ENCODE results near the gene STK39. TPM values are rescaled to one million over a fixed set of nuclear protein-coding genes. Genes with fewer than 3 reads are reported as not detected.
A peak's percentile ranks its signal among the peaks of the same experiment; 100 is the strongest.

STK39 gene
- polyA plus RNA-seq: 10 to 100 TPM; 19.0 to 68.7 (median 41.3) TPM
- long read RNA-seq, donor 1: 0 reads
- long read RNA-seq, donor 2, partial matches to known transcripts: 0 of 4 reads
- long read RNA-seq, donor 2, other reads (novel, unspliced or antisense): 0 of 4 reads
- long read RNA-seq, donor 3, partial matches to known transcripts: 0 of 1 reads
- long read RNA-seq, donor 3, other reads (novel, unspliced or antisense): 0 of 1 reads
- long read RNA-seq, donor 4: 0 reads
- long read RNA-seq, donor 5: 0 reads
- long read RNA-seq, donor 6, partial matches to known transcripts: 0 of 1 reads
- long read RNA-seq, donor 6, other reads (novel, unspliced or antisense): 0 of 1 reads
- long read RNA-seq, donor 7: 0 reads
- long read RNA-seq, donor 8: 0 reads
- long read RNA-seq, donor 9, partial matches to known transcripts: 0 of 1 reads
- long read RNA-seq, donor 9, other reads (novel, unspliced or antisense): 0 of 1 reads
- long read RNA-seq, donor 10, partial matches to known transcripts: 0 of 4 reads
- long read RNA-seq, donor 10, other reads (novel, unspliced or antisense): 0 of 4 reads

DNA sequence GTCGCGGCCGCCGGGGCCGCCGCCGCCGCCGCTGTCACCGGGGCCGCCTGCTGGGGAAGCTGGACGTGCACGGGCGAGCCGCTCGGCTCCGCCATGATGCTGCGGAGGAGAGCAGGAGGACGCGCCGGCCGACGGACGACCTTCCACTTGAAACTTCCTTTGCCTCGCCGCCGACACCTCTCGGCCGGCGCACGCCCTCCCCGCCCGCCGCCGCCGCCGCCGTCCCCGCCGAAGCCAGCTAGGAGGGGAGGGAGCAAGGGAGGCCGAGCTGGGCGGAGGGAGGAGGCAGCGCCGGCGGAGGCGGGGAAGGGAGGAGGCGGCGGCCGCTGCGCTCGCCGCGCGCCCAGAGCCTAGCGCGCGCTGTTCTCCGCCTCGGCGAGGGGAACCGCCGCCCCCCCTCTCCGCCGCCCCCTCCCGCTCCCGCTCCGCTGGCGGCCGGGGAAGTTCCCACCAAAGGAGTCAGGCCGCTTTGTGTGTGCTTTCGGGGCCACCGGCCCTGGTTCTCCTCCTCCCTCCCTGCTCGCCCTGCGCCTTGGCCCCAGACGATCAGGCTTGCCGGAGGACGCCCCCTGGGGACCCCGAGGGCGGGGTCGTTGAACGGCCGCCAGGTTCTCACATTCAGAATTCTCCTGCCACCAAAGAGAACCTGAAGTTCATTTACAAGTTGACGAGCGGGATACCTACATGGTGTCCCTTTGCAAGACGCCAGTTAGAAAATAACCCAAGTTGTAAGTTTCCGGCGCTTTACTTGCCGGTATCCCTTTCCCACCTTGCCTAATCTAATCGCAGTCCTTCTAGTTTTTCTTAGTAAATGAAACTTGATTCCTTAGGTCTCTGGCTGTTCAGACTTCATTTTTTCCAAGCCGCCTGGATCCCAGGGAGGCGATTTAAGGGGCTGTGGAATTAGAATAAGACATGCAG lies at the start of gene STK39:
Gene STK39, minus strand, starts transcription at position 255 of the 921 bp plus-strand sequence. Its CDS starts 160 bp downstream, at position 95.
- 0 to 1% (median 1%) methylated on average over 36 to 91 of the region's 91 CpGs for WGBS, 3 donors
- H3K9me3 ChIP-seq (ENCODE audit: control insufficient read depth in 2 of 2, insufficient read depth in 1 of 2, low read depth in 1 of 2, low read length in 1 of 2): no peaks in the 10 kb centered on the region
- no peaks in the 10 kb centered on the region for H3K27me3 ChIP-seq (ENCODE audit: control insufficient read depth in 3 of 3, insufficient read depth in 3 of 3, low read length in 3 of 3)
- no peaks in the 10 kb centered on the region for H3K36me3 ChIP-seq (ENCODE audit: control insufficient read depth in 3 of 3, insufficient read depth in 2 of 3, low read depth in 1 of 3, low read length in 3 of 3)
- H3K4me3 ChIP-seq (ENCODE audit: low read depth in 1 of 3, low read length in 3 of 3): peak within 1 kb of the TSS; percentile 86 to 94 (median 90)
- peak; percentile 74 to 91 for DNase-seq
- no peak for FAIRE-seq
- H3K27ac ChIP-seq (ENCODE audit: low read depth in 1 of 3, low read length in 2 of 3): peak within 1 kb of the TSS; percentile 89 to 95 (median 92)
- peaks cover 0 to 24% (median 0%) of the 10 kb centered on the region in 3 donors for H3K4me1 ChIP-seq (ENCODE audit: control insufficient read depth in 3 of 3, insufficient read depth in 2 of 3, low read depth in 1 of 3, low read length in 2 of 3)

DNA sequence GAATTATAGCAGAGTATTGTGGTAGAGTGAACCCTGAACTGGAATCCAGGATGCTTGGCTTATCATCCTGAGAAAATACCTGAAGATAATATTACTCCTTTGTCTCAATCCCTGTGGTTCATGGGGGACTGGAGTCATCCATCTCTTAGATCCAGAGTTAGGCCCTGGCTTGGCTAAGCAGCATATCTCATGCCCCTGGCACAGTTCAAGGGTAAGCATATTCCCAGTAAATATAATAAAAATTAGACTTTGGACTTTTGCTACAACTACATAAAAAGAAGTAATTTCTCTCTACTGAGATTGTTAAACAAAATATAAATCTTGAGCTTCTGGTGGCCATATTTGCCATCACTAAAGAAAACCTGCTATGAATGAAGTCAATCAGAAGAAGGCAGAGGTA lies 47.7 kb upstream of the STK39 start:
- no peaks in the 10 kb centered on the region for H3K27me3 ChIP-seq (ENCODE audit: control insufficient read depth in 3 of 3, insufficient read depth in 3 of 3, low read length in 3 of 3)
- no peaks in the 10 kb centered on the region for H3K4me1 ChIP-seq (ENCODE audit: control insufficient read depth in 3 of 3, insufficient read depth in 2 of 3, low read depth in 1 of 3, low read length in 2 of 3)
- no peak overlapping the region for H3K27ac ChIP-seq (ENCODE audit: low read depth in 1 of 3, low read length in 2 of 3)
- no peaks in the 10 kb centered on the region for H3K36me3 ChIP-seq (ENCODE audit: control insufficient read depth in 3 of 3, insufficient read depth in 2 of 3, low read depth in 1 of 3, low read length in 3 of 3)
- no peaks in the 10 kb centered on the region for H3K9me3 ChIP-seq (ENCODE audit: control insufficient read depth in 2 of 2, insufficient read depth in 1 of 2, low read depth in 1 of 2, low read length in 1 of 2)
- FAIRE-seq: no peak
- DNase-seq: peak; percentile 39 to 49
- H3K4me3 ChIP-seq (ENCODE audit: low read depth in 1 of 3, low read length in 3 of 3): no peak overlapping the region

DNA sequence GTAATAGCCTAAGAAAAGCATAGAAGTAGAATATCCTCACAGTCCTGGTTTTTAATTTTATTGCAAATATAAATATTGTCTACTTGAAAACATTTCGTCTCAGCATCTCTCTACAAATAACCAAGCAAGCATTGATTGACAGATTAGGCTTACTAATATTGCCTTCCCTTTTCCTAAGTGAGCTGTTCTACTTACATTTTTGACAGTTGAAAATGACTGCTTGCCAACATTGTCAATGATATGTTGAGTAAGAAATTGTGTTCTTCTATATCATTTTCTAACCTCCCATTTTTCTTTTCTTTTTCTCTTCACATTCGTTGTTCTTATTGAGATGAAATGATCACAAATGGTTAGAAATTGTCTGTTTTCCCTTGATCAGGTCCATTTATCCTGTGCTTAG lies 47.0 kb upstream of the STK39 start:
- WGBS, 3 donors: 88 to 95% (median 92%) methylated on average over 2 of the region's 2 CpGs
- H3K36me3 ChIP-seq (ENCODE audit: control insufficient read depth in 3 of 3, insufficient read depth in 2 of 3, low read depth in 1 of 3, low read length in 3 of 3): no peaks in the 10 kb centered on the region
- no peaks in the 10 kb centered on the region for H3K9me3 ChIP-seq (ENCODE audit: control insufficient read depth in 2 of 2, insufficient read depth in 1 of 2, low read depth in 1 of 2, low read length in 1 of 2)
- H3K4me3 ChIP-seq (ENCODE audit: low read depth in 1 of 3, low read length in 3 of 3): no peak overlapping the region
- H3K27ac ChIP-seq (ENCODE audit: low read depth in 1 of 3, low read length in 2 of 3): no peak overlapping the region
- FAIRE-seq (no peak), DNase-seq (no peak)
- no peaks in the 10 kb centered on the region for H3K4me1 ChIP-seq (ENCODE audit: control insufficient read depth in 3 of 3, insufficient read depth in 2 of 3, low read depth in 1 of 3, low read length in 2 of 3)
- H3K27me3 ChIP-seq (ENCODE audit: control insufficient read depth in 3 of 3, insufficient read depth in 3 of 3, low read length in 3 of 3): no peaks in the 10 kb centered on the region

DNA sequence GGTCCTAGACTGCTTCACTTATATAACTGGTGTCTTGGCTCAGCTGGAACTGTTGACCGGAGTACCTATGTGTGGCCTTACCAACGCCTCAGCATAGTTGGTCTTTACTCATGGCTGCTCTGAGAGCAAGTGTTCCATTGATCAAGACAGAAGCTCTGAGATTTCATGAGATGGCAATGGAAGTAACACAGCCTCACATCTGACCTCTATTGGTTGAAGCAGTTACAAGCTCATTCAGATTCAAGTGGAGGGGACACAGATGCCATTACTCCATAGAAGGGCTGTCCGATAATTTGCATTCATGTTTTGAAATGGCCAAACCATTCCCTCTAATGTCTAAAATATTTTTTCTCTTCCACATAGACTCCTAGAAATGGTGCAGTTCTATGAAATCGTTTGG lies 46.4 kb upstream of the STK39 start:
- H3K27me3 ChIP-seq (ENCODE audit: control insufficient read depth in 3 of 3, insufficient read depth in 3 of 3, low read length in 3 of 3): no peaks in the 10 kb centered on the region
- DNase-seq: no peak
- H3K4me1 ChIP-seq (ENCODE audit: control insufficient read depth in 3 of 3, insufficient read depth in 2 of 3, low read depth in 1 of 3, low read length in 2 of 3): no peaks in the 10 kb centered on the region
- H3K9me3 ChIP-seq (ENCODE audit: control insufficient read depth in 2 of 2, insufficient read depth in 1 of 2, low read depth in 1 of 2, low read length in 1 of 2): no peaks in the 10 kb centered on the region
- H3K27ac ChIP-seq (ENCODE audit: low read depth in 1 of 3, low read length in 2 of 3): no peak overlapping the region
- WGBS, 3 donors: 92 to 98% (median 95%) methylated on average over 4 of the region's 4 CpGs
- H3K36me3 ChIP-seq (ENCODE audit: control insufficient read depth in 3 of 3, insufficient read depth in 2 of 3, low read depth in 1 of 3, low read length in 3 of 3): no peaks in the 10 kb centered on the region
- no peak for FAIRE-seq
- H3K4me3 ChIP-seq (ENCODE audit: low read depth in 1 of 3, low read length in 3 of 3): no peak overlapping the region

DNA sequence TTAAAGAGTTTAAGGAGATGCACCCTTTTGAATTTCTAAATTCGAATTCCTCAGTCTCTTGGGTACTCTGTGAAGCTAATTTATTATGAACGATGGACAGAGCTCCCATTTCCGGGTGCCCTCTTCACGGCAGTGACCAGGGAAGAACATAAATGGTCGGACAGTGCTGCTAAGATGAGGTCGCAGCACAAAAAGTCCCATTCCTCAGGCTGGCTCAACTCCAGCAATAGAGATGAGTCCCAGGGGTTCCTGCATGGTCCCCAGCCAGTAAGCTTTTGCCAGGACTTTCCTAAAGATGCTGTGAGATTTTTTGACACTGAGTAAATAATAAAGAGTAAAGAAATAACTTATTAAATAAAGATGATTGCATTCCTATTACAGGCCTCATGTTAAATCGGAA lies 43.0 kb upstream of the STK39 start:
- no peaks in the 10 kb centered on the region for H3K27me3 ChIP-seq (ENCODE audit: control insufficient read depth in 3 of 3, insufficient read depth in 3 of 3, low read length in 3 of 3)

DNA sequence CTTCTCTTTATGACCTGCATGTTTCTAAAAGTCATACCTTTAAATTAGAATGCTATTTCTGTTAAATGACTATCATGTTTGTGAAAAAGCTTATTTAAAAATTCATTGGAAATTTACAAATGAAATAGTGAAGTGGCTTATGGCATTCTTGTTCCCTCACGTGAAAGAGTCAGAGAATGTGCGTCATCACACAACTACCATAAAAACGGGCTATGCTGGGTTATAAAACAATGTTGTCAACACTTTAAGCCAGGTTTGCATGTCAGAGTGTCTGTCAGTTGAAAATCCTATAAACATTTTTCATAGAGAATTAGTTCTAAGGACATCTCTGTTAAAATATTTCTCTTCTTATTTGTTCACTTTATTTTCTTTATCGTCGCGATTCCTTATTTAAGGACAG lies 42.5 kb upstream of the STK39 start:
- Histone ChIP-seq H3K4me3 (ENCODE audit: low read depth in 1 of 3, low read length in 3 of 3) (no peak overlapping the region), H3K36me3 (ENCODE audit: control insufficient read depth in 3 of 3, insufficient read depth in 2 of 3, low read depth in 1 of 3, low read length in 3 of 3) (no peaks in the 10 kb centered on the region), H3K4me1 (ENCODE audit: control insufficient read depth in 3 of 3, insufficient read depth in 2 of 3, low read depth in 1 of 3, low read length in 2 of 3) (no peaks in the 10 kb centered on the region), H3K27me3 (ENCODE audit: control insufficient read depth in 3 of 3, insufficient read depth in 3 of 3, low read length in 3 of 3) (no peaks in the 10 kb centered on the region), H3K9me3 (ENCODE audit: control insufficient read depth in 2 of 2, insufficient read depth in 1 of 2, low read depth in 1 of 2, low read length in 1 of 2) (no peaks in the 10 kb centered on the region), H3K27ac (ENCODE audit: low read depth in 1 of 3, low read length in 2 of 3) (no peak overlapping the region)
- FAIRE-seq (no peak), DNase-seq (peak in 1 of 2 donors; percentile 39)
- 76 to 85% (median 83%) methylated on average over 6 of the region's 6 CpGs for WGBS, 3 donors

More for the DNA sequence above, 43.0 kb upstream of the STK39 start:
- Histone ChIP-seq H3K4me1 (ENCODE audit: control insufficient read depth in 3 of 3, insufficient read depth in 2 of 3, low read depth in 1 of 3, low read length in 2 of 3) (no peaks in the 10 kb centered on the region), H3K36me3 (ENCODE audit: control insufficient read depth in 3 of 3, insufficient read depth in 2 of 3, low read depth in 1 of 3, low read length in 3 of 3) (no peaks in the 10 kb centered on the region), H3K9me3 (ENCODE audit: control insufficient read depth in 2 of 2, insufficient read depth in 1 of 2, low read depth in 1 of 2, low read length in 1 of 2) (no peaks in the 10 kb centered on the region), H3K27ac (ENCODE audit: low read depth in 1 of 3, low read length in 2 of 3) (no peak overlapping the region), H3K4me3 (ENCODE audit: low read depth in 1 of 3, low read length in 3 of 3) (no peak overlapping the region)
- DNase-seq (no peak), FAIRE-seq (no peak)
- 76 to 93% (median 88%) methylated on average over 7 of the region's 7 CpGs for WGBS, 3 donors

DNA sequence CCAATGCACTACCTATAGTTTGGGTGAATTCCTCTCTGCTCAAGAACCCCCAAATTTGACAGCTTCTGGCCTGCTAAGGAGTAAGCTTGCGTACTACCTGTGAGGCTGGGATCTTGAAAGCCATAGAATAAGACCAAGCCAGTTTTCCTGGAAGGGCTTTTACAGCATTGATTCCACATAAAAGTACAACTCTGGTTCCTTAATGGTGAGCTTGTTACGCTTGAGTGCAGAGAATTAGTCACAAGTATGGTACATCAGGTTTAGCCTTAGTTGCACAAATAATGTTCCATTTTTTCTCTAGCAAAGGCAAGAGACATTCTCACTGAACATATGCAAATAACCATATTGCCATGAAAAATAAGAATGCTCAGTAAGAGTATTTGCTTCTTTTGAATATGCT lies 39.1 kb upstream of the STK39 start:
- no peaks in the 10 kb centered on the region for H3K9me3 ChIP-seq (ENCODE audit: control insufficient read depth in 2 of 2, insufficient read depth in 1 of 2, low read depth in 1 of 2, low read length in 1 of 2)
- no peak overlapping the region for H3K27ac ChIP-seq (ENCODE audit: low read depth in 1 of 3, low read length in 2 of 3)
- H3K27me3 ChIP-seq (ENCODE audit: control insufficient read depth in 3 of 3, insufficient read depth in 3 of 3, low read length in 3 of 3): no peaks in the 10 kb centered on the region
- DNase-seq (no peak), FAIRE-seq (no peak)
- H3K4me1 ChIP-seq (ENCODE audit: control insufficient read depth in 3 of 3, insufficient read depth in 2 of 3, low read depth in 1 of 3, low read length in 2 of 3): no peaks in the 10 kb centered on the region
- no peak overlapping the region for H3K4me3 ChIP-seq (ENCODE audit: low read depth in 1 of 3, low read length in 3 of 3)
- H3K36me3 ChIP-seq (ENCODE audit: control insufficient read depth in 3 of 3, insufficient read depth in 2 of 3, low read depth in 1 of 3, low read length in 3 of 3): no peaks in the 10 kb centered on the region
- WGBS, 3 donors: 51 to 97% (median 71%) methylated on average over 2 of the region's 2 CpGs

DNA sequence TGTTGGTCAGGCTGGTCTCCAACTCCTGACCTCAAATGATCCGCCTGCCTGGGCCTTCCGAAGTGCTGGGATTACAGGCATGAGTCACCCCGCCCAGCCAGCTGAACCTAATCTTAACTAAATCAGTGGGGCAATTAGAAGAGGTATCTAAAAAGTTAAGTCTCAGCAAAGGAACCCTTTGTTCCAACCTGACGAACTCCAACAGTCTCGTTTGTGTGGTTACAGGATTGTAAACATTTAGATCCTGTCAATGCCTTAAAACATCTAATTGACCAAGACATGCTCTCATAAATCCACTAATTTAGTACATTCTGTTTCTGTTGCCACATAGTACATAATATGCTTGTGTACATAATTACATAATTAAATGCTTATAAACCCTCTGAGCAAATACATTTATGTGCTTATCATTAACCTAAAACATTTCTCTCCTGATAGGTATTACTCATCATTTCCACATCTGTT lies 31.1 kb upstream of the STK39 start:
- peak; percentile 94 for FAIRE-seq
- 17 to 53% (median 28%) methylated on average over 5 of the region's 5 CpGs for WGBS, 3 donors
- Histone ChIP-seq H3K4me3 (ENCODE audit: low read depth in 1 of 3, low read length in 3 of 3) (no peak overlapping the region), H3K4me1 (ENCODE audit: control insufficient read depth in 3 of 3, insufficient read depth in 2 of 3, low read depth in 1 of 3, low read length in 2 of 3) (peaks cover 0 to 3% (median 0%) of the 10 kb centered on the region in 3 donors), H3K27ac (ENCODE audit: low read depth in 1 of 3, low read length in 2 of 3) (no peak overlapping the region), H3K36me3 (ENCODE audit: control insufficient read depth in 3 of 3, insufficient read depth in 2 of 3, low read depth in 1 of 3, low read length in 3 of 3) (no peaks in the 10 kb centered on the region), H3K27me3 (ENCODE audit: control insufficient read depth in 3 of 3, insufficient read depth in 3 of 3, low read length in 3 of 3) (no peaks in the 10 kb centered on the region), H3K9me3 (ENCODE audit: control insufficient read depth in 2 of 2, insufficient read depth in 1 of 2, low read depth in 1 of 2, low read length in 1 of 2) (no peaks in the 10 kb centered on the region)
- peak; percentile 48 to 93 for DNase-seq
